Hematopoietic multipotent progenitor cell treated with erythropoietin and hydrocortisone succinate and interleukin-3 and kit ligand, for 8 days (in vitro differentiated cells): Measurements from ENCODE around the gene TMEM238.
"Not testable (repeated sequence)": the region's sequence is repeated elsewhere in the genome, so short reads cannot be mapped to it uniquely, and the experiment has no call there.

ENCODE experiments used
- DNase-seq: peaks from one replicate; pipeline ENCODE4 v3.0.0-alpha.2; 2015

Gene TMEM238, protein sequence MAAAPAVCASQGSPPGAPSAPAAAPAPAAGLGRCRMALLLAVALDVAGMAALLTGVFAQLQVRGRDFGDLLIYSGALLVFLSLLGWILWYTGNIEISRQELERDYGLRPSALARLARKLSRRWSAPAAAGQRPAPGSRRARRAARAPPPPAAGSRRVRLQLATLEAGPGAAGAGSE

DNA sequence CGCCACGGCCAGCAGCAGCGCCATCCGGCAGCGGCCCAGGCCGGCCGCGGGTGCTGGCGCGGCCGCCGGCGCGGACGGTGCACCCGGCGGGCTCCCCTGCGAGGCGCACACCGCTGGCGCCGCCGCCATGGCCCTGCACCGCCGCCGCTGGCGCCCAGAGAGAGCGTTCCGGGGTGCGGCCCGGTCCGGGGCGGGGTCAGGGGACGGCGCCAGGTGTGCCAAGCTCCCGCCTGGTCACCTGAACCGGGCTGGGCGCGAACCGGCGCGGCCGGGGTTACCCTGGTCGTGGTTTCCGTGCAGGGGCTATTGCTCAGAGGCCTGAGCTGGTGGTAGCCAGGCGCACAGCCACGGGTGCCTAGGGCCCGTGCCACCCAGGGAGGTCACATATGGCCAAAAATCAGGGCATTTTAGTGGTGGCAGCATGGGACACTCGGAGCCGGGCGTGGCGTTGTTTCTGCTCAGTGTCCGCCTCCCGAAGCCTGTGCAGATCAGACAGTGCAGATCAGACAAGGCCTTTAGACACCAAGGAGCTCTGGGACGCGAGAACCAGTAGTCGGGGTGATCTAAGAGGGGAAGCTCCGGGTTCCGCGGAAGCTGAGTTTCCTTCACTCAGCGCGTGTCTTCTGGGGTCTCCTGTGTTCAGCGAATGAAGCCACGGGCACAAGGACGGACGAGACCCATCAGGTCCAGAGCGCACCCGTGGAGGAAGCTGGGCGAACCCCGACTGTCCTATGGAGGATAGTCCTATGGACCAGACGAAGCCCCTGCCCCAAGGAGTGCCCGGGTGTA is at the start of gene TMEM238:
Gene TMEM238 (minus strand): TSS at position 162 of the 789 bp plus-strand sequence. CDS start 33 bp downstream, at position 129.
- DNase-seq = peak; percentile 70

DNA sequence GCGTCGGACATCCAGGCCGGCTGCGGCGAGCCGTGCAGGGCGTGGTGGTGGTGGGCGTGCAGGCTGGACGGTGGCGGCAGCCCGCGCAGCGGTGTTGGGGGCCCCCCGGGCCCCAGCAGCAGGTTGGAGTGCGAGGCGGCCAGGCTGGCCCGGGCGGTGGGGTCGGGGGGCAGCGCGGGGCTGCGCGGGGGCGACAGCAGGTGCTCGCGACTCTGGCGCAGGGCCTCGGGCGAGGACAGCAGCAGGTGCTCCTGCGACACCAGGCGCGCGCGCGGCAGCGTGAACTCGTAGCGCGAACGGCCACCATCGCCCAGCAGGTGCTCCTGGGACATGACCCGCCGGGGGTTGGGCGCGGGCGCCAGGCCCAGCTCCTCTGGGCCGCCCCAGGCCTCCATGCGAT is 49.2 kb upstream of the TMEM238 start:
- no peak for DNase-seq

- DNase-seq = no peak
These were observed 48.3 kb upstream of the TMEM238 start for GRCh38 chr19:55432241-55432959.

DNA sequence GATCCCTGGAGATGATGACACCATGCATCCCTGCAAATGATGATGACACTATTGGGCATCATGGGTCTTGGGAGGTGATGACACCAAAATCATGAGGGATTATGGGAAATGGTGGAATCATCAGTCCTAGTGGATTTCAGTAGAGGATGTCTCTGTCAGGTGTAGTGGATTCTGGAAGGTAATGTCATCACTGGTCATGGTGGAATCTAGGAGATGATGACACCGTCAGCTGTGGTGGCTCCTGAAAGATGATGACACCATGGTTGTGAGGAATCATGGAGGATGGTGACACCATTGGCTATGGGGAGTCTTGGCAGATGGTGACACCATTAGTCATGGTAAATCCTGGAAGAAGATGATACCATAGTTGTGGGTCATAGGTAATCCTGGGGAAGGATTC is 47.1 kb upstream of the TMEM238 start:
- no peak for DNase-seq

GRCh38 chr19:55426042-55426441 is 42.0 kb upstream of the TMEM238 start:
- DNase-seq = no peak

GRCh38 chr19:55424518-55424917 is 40.4 kb upstream of the TMEM238 start:
- DNase-seq = no peak

GRCh38 chr19:55423225-55424005 is 39.3 kb upstream of the TMEM238 start:
- no peak for DNase-seq

DNA sequence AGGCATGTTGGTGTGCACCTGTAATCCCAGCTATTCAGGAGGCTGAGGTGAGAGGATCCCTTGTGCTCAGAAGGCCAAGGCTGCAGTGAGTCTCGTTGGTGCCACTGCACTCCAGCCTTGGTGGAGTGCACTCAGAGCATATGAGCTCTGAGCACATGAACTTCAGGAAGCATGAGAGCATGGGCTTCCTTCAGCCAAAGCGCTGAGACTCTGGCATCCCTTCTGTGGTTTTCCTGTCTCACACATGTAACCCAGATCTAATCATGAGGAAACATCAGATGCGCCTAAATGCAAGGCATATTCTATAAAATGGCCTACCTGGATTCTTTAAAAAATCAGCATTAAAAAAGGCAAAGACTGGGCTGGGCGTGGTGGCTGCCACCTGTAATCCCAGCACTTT is 37.2 kb upstream of the TMEM238 start:
- not testable (repeated sequence) for DNase-seq

DNA sequence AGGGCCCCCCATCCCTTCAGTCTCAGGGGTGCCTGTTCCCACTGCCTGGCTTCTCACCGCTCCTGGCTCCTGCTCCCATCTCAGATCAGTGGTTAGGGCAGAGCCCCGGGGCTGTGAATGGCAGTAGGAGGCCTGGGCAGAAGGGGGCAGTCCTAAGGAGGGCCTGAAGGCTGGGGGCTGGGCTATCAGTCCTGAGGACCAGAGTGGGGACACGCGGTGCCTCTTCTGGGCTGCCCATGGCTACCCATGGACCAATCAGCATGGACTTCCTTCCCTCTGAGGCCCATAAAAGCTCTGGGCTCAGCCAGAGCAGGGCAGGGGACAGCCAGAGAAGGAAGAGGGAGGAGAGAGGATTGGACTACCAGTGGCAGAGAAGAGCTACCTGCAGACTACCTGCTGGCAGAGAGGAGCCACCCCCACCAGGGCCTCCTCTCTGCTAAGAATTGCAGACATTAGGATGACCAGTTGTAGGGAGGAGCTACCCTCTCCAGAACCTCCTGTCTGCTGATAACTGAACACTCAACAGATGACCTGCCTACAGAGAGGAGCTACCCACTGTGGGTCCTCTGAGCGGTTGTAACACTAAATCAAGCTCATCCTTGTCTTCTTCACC is 35.6 kb upstream of the TMEM238 start:
- no peak for DNase-seq

- DNase-seq = no peak
These were observed 35.0 kb upstream of the TMEM238 start for GRCh38 chr19:55419103-55419502.

DNA sequence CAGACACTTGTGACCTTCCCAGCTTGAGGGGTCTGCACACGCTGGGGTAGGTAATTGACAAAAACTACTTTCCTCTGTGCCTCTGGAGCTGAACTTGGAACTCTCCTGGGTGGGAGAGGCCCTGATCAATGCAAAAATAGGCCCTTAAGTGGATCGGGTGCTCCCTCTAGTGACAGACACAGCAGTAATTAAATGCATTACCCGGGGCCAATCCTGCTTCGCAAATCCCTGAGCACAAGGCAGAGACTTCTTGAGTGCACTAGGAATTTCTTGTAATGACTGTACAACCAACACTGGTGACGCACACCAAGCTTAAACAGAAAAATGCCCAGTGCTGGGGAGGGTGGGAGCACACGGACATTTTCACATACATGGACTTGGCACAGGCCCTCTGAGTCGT is 34.1 kb upstream of the TMEM238 start:
- peak; percentile 80 for DNase-seq

DNA sequence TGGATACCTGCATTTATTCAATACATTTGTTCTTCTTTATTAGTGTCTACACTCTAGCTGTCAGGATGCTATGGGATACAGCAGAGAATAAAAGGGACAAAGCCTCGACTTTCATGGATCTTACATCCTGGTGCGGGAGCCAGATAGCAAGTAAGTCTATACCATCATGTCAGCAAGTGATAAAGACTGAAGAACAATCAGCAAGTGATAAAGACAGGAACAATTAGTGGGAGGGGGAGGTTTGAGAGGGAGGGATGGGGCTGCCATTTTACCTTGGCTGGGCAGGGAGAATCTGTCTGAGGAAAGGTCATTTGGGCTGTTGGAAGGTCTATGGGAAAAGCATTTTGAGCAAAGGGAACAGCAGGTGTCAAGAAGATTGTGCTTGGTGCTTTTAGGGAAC is 26.1 kb upstream of the TMEM238 start:
- no peak for DNase-seq

GRCh38 chr19:55409179-55409578 is 25.1 kb upstream of the TMEM238 start:
- DNase-seq = not testable (repeated sequence)

GRCh38 chr19:55408533-55408872 is 24.4 kb upstream of the TMEM238 start:
- DNase-seq = no peak

DNA sequence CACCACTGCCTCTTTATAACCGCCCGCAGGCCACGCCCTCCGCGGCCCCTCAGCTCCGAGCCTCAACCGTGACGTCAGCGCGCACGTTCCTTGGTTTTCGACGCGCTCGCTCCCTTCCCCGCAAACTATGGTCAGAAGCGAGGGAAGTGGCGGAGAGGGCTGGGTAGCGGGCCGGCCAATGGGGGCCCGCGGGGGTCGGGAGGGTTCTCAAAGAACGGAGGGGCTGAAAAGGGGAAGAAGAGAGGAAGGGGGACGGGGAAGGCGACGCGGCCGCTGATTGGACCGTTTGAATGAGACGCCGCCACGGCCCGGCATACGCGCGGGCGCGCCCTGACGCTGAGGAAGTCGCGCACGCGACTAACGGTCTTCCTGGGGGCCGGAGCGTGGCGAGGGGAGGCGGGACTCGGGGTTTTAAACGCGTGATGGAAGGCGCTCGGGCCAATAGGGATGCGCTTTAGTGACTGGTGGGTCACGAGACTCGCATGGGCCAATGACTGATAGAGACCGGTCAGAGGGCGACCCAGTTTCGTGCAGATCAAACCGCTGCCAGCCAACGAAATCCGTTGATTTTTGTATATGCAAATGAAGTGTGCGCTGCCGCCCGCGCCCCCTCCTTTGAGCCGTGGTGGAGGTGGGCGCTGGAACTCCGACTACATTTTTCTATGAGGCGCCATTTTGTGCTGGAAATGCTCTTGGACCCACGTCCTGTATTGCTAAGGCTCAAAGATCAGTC is 23.9 kb upstream of the TMEM238 start:
- peak; percentile 99 for DNase-seq

DNA sequence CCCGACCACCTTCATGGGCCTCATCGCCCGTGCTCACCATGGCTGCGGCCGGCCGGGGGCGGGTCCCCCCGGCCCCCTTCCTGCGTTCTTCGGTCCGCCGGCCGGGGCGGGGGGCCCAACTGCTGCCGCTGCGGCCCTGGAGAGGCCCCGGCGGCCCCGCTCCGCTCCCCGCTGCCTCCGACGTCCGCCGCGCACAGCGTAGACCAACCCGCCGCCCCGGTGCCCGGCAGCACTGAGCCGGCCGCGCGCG is 23.4 kb upstream of the TMEM238 start, which contains the start of gene UBE2S:
Gene UBE2S (minus strand): TSS at position 239 of the 250 bp plus-strand sequence. CDS start 199 bp downstream, at position 40.
- not testable (repeated sequence) for DNase-seq

- peak; percentile 44 for DNase-seq
These were observed 22.9 kb upstream of the TMEM238 start for GRCh38 chr19:55406826-55407549.

GRCh38 chr19:55406091-55406825 is 22.2 kb upstream of the TMEM238 start:
- DNase-seq = no peak

- DNase-seq = no peak
These were observed 21.5 kb upstream of the TMEM238 start for GRCh38 chr19:55405638-55406037.

- DNase-seq = no peak
These were observed 18.4 kb upstream of the TMEM238 start for GRCh38 chr19:55402509-55402908.

- DNase-seq = not testable (repeated sequence)
These were observed 17.3 kb upstream of the TMEM238 start for GRCh38 chr19:55401390-55401789.
